Keratinocyte (primary cell): ENCODE results near the gene IQCK.

Experiments
- CTCF ChIP-seq, 3 experiments: IDR thresholded peaks in 1 of 3; conservative IDR thresholded peaks in 1 of 3; optimal IDR thresholded peaks in 1 of 3; 2 replicates in 2 of 3; 3 replicates in 1 of 3; pipeline versions ENCODE3 to v1.5.1; 2011; ENCODE audit warnings: low read length in 3 of 3, mild to moderate bottlenecking in 3 of 3, moderate library complexity in 2 of 3, control low read depth in 1 of 3, inconsistent platforms in 1 of 3; ENCODE audit not compliant: insufficient read depth in 2 of 3; ENCODE audit errors: extremely low read depth in 1 of 3
- EZH2 ChIP-seq: IDR thresholded peaks from one replicate; pipeline ENCODE4 v1.6.1; 2012; ENCODE audit warnings: inconsistent platforms, mild to moderate bottlenecking, low read length, moderate library complexity

DNA sequence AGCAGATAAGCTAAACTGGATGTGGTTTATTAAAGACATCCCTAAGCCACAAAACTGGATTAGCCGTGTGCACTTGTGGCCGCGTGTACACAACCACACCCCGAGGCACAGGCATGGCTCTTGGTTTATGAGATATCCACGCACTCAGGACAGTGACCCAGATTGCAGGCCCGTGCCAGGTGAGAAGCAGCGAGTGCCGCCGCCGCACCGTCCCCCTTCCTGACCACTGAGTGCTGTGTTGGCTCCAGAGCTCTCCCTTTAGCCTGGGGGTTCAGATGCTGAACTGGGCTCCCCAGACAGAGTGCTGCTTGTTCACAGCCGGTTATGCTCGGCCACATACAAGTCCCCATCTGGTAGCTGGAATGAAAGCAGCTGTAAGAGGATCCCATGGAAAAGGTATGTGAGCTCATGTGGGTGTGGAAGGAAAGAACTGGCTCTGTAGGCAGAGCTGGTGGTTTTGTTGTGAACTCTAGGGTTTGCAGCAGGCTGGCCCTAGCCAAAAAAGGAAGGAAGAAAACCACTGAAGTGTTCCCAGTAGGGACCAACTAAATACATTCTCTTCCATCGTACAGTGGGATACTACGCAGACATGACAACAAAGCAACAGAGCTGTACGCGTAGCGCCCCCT lies 29.6 kb upstream of the IQCK start:
- TF ChIP-seq CTCF (optimal IDR thresholded peaks at IDR 0.05 in 1 of 3, IDR thresholded peaks at IDR 0.05 in 1 of 3, conservative IDR thresholded peaks at IDR 0.05 in 1 of 3; ENCODE audit: extremely low read depth in 1 of 3, insufficient read depth in 2 of 3, low read length in 3 of 3) = no peak
- no peak for TF ChIP-seq EZH2
